Natural killer cell (primary cell): ENCODE results near the gene KNG1. TPM values are rescaled to one million over a fixed set of nuclear protein-coding genes. Genes with fewer than 3 reads are reported as not detected.
A peak's percentile ranks its signal among the peaks of the same experiment; 100 is the strongest.

ENCODE experiments used
- ATAC-seq, 3 donors: fragments of 150-1000 bp in 2 of 3; fragments of 200-7000 bp in 1 of 3; cut with Tn5 transposase; 1 replicate in 1 of 3; 2 replicates in 2 of 3; pipeline ENCODE4 v1.10.0; 2021; ENCODE audit warnings: mild to moderate bottlenecking in 2 of 3, moderate library complexity in 2 of 3
- DNase-seq, 2 donors: peaks; one replicate each; pipeline versions ENCODE4 v3.0.0 to v3.0.0-alpha.2; 2013 to 2021; ENCODE audit warnings: mixed read lengths in 1 of 2
- H3K27ac ChIP-seq: one replicate; pipeline ENCODE4 v1.5.1; 2013; ENCODE audit warnings: mild to moderate bottlenecking, low read length
- H3K27me3 ChIP-seq: one replicate; pipeline ENCODE4 v1.6.1; 2013; ENCODE audit warnings: low read length; ENCODE audit not compliant: control insufficient read depth, insufficient read depth
- H3K36me3 ChIP-seq: one replicate; pipeline ENCODE4 v1.6.1; 2013; ENCODE audit warnings: low read length; ENCODE audit not compliant: control insufficient read depth, insufficient read depth
- H3K4me1 ChIP-seq: one replicate; pipeline ENCODE4 v1.6.1; 2013; ENCODE audit warnings: low read length; ENCODE audit not compliant: control insufficient read depth, insufficient read depth
- H3K4me3 ChIP-seq: one replicate; pipeline ENCODE4 v1.5.1; 2013; ENCODE audit warnings: low read length
- H3K9me3 ChIP-seq: one replicate; pipeline ENCODE4 v1.6.1; 2013; ENCODE audit warnings: low read length; ENCODE audit not compliant: control insufficient read depth, insufficient read depth
- H3K27ac Mint-ChIP-seq, 2 donors: one replicate each; pipeline ENCODE4 v1.8.0; 2022; ENCODE audit warnings: mild to moderate bottlenecking in 2 of 2, mixed read lengths in 2 of 2, moderate library complexity in 1 of 2
- H3K27me3 Mint-ChIP-seq, 2 donors: one replicate each; pipeline ENCODE4 v1.8.0; 2022; ENCODE audit warnings: low read depth in 2 of 2, mixed read lengths in 2 of 2
- H3K36me3 Mint-ChIP-seq: one replicate; pipeline ENCODE4 v1.8.0; 2022; ENCODE audit warnings: mixed read lengths
- H3K4me1 Mint-ChIP-seq, 2 donors: one replicate each; pipeline ENCODE4 v1.8.0; 2022; ENCODE audit warnings: mixed read lengths in 2 of 2
- H3K4me3 Mint-ChIP-seq: one replicate; pipeline ENCODE4 v1.8.0; 2022; ENCODE audit warnings: mild to moderate bottlenecking, moderate library complexity, mixed read lengths
- H3K9me3 Mint-ChIP-seq, 2 donors: one replicate each; pipeline ENCODE4 v1.8.0; 2022; ENCODE audit warnings: mixed read lengths in 2 of 2
- WGBS: methylation state at CpG from one replicate; pipeline ENCODE4 v1.1.7; 2013; ENCODE audit warnings: missing lambda C conversion rate; ENCODE audit not compliant: insufficient coverage; 5-methylcytosine and 5-hydroxymethylcytosine counted together
- intact Hi-C: fragments of 100-400 bp; cut with micrococcal nuclease; formaldehyde crosslinking; loops from one replicate; pipeline ENCODE4 v1.14.2; 2022
- total RNA-seq, 4 donors: library from RNA; stranded (reverse); fragments of 120-200 nt in 1 of 4; gene quantifications; one replicate each; pipeline versions ENCODE4 v1.2.3 to v1.2.4, GENCODE V29; 2013 to 2022
- TF ChIP-seq, protein P1 (sequence below): fragments of 200-600 bp; IDR thresholded peaks from one replicate; pipeline ENCODE4 v1.8.0; 2022; ENCODE audit warnings: antibody characterized with exemption

The KNG1 gene
- total RNA-seq, 3 donors from 2014 or later (not counting 1 experiment from before 2014, with no cell fraction given), result not detected

DNA sequence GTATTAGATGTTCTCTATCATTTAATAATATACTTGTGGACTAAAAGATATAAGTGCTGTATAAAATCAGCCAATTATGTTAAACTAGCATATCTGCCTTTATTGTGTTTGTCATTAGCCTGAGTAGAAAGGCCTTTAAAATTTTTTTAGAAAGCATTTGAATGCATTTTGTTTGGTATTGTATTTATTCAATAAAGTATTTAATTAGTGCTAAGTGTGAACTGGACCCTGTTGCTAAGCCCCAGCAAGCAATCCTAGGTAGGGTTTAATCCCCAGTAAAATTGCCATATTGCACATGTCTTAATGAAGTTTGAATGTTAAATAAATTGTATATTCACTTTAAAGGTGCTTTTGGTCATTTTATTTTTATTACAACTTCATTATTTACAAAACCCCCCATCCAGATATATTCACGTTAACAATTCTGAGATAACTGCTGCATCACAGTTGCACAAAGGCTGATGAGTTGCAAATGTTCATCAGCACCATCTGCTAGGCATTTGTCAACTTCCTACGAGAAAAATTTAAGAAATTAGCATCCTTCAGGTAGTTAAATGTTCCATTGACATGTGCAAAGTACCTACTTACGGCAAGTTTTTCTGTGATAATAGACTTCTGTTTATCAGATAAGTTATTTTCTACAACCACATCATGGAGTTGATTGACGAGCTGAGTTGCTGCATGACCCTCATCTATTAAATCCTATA is 72.5 kb downstream of the KNG1 start:
- 69% methylated on average over 2 of the region's 4 CpGs for WGBS
- Histone ChIP-seq H3K9me3 (no peaks in the 10 kb centered on the region), H3K27ac (no peak overlapping the region), H3K27me3 (no peaks in the 10 kb centered on the region), H3K4me1 (peaks cover 17% of the 10 kb centered on the region), H3K4me3 (no peak overlapping the region), H3K36me3 (peaks cover 76% of the 10 kb centered on the region)
- Mint-ChIP-seq H3K36me3 (peaks cover 40% of the 10 kb centered on the region), H3K4me1 (peaks cover 46% of the 10 kb centered on the region in 2 donors), H3K27me3 (no peaks in the 10 kb centered on the region), H3K4me3 (no peak overlapping the region), H3K27ac (peak overlapping the region; percentile 7 to 95), H3K9me3 (no peaks in the 10 kb centered on the region)
- TF ChIP-seq, protein P1, sequence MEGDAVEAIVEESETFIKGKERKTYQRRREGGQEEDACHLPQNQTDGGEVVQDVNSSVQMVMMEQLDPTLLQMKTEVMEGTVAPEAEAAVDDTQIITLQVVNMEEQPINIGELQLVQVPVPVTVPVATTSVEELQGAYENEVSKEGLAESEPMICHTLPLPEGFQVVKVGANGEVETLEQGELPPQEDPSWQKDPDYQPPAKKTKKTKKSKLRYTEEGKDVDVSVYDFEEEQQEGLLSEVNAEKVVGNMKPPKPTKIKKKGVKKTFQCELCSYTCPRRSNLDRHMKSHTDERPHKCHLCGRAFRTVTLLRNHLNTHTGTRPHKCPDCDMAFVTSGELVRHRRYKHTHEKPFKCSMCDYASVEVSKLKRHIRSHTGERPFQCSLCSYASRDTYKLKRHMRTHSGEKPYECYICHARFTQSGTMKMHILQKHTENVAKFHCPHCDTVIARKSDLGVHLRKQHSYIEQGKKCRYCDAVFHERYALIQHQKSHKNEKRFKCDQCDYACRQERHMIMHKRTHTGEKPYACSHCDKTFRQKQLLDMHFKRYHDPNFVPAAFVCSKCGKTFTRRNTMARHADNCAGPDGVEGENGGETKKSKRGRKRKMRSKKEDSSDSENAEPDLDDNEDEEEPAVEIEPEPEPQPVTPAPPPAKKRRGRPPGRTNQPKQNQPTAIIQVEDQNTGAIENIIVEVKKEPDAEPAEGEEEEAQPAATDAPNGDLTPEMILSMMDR, result no peak
- no peak for ATAC-seq
- intact Hi-C loops, result no loop called here
- DNase-seq, result no peak

- peak overlapping the region; percentile 28 for H3K4me3 Mint-ChIP-seq
- no peaks in the 10 kb centered on the region for H3K27me3 ChIP-seq
- H3K36me3 ChIP-seq, result peaks cover 69% of the 10 kb centered on the region
- peak in 1 of 2 donors; percentile 37 for DNase-seq
- H3K9me3 ChIP-seq, result no peaks in the 10 kb centered on the region
- H3K27me3 Mint-ChIP-seq, result no peaks in the 10 kb centered on the region
- WGBS, result 87% methylated on average over 5 of the region's 8 CpGs
- no peak overlapping the region for H3K27ac ChIP-seq
- peaks cover 34% of the 10 kb centered on the region for H3K36me3 Mint-ChIP-seq
- peak overlapping the region; percentile 16 to 95 for H3K27ac Mint-ChIP-seq
- intact Hi-C loops, result no loop called here
- ATAC-seq, result no peak
- H3K4me1 ChIP-seq, result peaks cover 12% of the 10 kb centered on the region
- H3K4me1 Mint-ChIP-seq, result peaks cover 39% of the 10 kb centered on the region in 2 donors
- H3K9me3 Mint-ChIP-seq, result no peaks in the 10 kb centered on the region
- H3K4me3 ChIP-seq, result no peak overlapping the region
- TF ChIP-seq, protein P1, result no peak
Observed at GRCh38 chr3:186790261-186790981, 73.3 kb downstream of the KNG1 start.

Other genes starting within 250 kb of the KNG1 start
- 1 to 10 TPM; 2.1 to 3.4 (median 2.5) TPM for gene CRYGS, start 173.0 kb upstream of the KNG1 start, total RNA-seq
- gene TBCCD1, start 150.0 kb upstream of the KNG1 start, total RNA-seq, result 10 to 100 TPM; 16.8 to 23.0 (median 20.3) TPM
- 100 to 1,000 TPM in 2 of 3 donors, 10 to 100 TPM in 1; 85.9 to 112 (median 111) TPM for gene DNAJB11, start 146.6 kb upstream of the KNG1 start, total RNA-seq
- not detected for gene AHSG, start 104.3 kb upstream of the KNG1 start, total RNA-seq
- not detected for gene FETUB, start 77.0 kb upstream of the KNG1 start, total RNA-seq
- gene HRG, start 51.3 kb upstream of the KNG1 start, total RNA-seq, result not detected
- 100 to 1,000 TPM; 551 to 652 (median 621) TPM for gene EIF4A2, start 66.2 kb downstream of the KNG1 start, total RNA-seq
- 10 to 100 TPM; 16.8 to 21.6 (median 17.3) TPM for gene RFC4, start 89.1 kb downstream of the KNG1 start, total RNA-seq
- not detected for gene ADIPOQ, start 125.4 kb downstream of the KNG1 start, total RNA-seq
- 100 to 1,000 TPM; 121 to 182 (median 146) TPM for gene ST6GAL1, start 213.2 kb downstream of the KNG1 start, total RNA-seq